AG10803 (cell line): ENCODE results near the gene DAZAP1.

Experiments
- DNase-seq: peaks from one replicate; pipeline ENCODE4 v3.0.0; 2010; ENCODE audit warnings: low read depth
- H3K4me3 ChIP-seq: 2 replicates; pipeline ENCODE4 v1.5.1; 2011; ENCODE audit warnings: mild to moderate bottlenecking, low read length, control low read depth
- TF ChIP-seq, protein P1 (sequence below): conservative IDR thresholded peaks from 2 replicates; pipeline ENCODE4 v1.5.1; 2011; ENCODE audit warnings: mild to moderate bottlenecking, low read length, control low read depth, inconsistent platforms

DAZAP1 gene

DNA sequence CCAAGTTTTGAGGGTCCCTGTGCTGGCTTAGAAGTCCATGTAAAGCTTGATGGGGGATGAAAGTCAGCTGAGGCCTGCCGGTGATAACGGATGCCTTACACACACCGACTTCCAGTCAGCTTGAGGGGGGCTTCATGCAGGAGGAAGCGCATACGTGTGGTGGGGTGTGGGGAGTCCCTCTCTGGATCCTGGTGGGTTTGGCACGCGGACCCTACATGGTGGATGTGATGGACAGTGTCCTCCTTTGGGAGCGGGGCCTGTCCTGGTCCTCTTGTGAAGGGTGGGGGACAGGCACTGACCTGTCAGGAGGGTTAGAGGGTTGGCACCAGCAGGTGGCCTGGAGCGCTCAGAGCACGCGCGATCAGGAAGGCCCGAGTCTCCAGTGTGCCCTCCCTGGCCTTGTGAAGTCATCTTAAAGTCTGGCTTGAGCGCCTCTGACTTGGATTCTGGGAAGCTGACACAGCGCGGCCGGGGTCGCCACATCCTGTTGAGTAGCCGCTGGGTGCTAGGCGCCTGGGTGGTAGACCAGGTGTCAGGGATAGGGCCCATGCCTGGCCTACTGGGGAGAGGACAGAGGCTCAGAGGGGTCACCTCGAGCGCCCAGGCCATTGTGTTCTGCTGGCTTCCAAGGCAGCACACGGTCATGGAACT is 2.9 kb downstream of the DAZAP1 start:
- TF ChIP-seq, protein P1, sequence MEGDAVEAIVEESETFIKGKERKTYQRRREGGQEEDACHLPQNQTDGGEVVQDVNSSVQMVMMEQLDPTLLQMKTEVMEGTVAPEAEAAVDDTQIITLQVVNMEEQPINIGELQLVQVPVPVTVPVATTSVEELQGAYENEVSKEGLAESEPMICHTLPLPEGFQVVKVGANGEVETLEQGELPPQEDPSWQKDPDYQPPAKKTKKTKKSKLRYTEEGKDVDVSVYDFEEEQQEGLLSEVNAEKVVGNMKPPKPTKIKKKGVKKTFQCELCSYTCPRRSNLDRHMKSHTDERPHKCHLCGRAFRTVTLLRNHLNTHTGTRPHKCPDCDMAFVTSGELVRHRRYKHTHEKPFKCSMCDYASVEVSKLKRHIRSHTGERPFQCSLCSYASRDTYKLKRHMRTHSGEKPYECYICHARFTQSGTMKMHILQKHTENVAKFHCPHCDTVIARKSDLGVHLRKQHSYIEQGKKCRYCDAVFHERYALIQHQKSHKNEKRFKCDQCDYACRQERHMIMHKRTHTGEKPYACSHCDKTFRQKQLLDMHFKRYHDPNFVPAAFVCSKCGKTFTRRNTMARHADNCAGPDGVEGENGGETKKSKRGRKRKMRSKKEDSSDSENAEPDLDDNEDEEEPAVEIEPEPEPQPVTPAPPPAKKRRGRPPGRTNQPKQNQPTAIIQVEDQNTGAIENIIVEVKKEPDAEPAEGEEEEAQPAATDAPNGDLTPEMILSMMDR, result no peak
- peak; percentile 24 for DNase-seq
- peak overlapping the region; percentile 75 for H3K4me3 ChIP-seq

DNA sequence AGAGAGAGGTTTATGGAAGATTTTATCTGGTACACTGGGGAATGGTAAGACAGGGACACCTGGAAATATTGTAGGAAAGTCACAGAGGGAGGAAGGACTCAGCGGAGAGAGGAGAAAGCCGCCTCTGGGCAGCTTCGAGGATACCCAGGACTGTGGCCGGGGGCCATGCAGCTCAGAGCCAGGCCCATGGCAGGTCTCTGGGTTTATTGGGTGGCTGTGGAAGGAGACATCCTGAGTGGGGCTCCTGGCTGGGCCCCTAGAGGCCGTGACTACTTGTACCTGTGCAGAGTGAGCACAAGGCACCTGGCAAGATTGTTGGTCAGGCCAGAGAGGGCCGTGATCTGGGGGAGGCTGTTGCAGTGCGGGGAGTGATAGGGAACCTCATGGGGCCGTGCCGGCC is 3.4 kb downstream of the DAZAP1 start:
- TF ChIP-seq, protein P1, result no peak
- no peak overlapping the region for H3K4me3 ChIP-seq
- DNase-seq, result no peak

DNA sequence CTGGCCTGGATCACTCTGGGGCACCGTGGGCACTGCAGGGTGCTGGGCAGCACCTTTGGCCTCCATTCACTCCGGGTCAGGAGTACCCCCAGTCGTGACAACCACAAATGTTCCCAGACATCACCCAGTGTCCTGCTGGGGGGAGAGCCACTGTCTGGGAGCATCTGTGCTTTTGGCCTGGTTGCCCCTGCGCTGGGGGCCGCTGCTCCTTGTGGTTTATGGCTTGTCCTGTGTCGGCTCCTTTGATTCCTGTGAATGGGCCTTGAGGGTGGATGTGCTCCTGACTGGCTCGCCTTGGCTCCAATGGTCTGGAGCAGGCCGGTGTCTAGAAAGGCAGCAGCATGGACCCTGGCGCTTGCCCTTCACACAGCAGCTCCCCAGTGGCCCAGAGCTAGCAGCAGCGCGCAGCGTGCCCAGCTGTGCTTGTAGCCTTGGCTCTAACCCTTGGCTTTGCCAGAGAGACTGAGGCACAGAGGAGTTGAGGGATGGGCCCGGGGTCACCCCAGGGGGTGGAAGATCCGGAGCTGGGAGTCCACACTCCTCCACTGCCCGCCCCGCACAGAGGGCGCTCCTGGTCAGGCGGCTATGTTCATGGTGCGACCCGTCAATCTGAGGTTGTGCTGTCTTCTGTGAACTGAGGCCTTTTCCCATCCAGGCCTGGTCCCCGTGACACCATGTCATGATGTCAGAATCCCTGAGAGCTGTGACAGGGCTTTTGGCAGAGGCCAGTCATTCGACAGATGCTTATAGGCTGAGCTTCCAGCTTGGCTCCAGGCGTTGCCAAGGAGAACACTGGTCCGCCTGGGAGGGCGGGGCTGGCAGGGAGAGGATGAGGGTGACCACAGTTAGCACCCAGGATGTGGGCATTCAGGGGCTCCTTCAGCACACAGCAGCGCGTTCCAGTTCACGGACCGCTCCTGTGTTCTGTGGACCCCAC is 4.1 kb downstream of the DAZAP1 start:
- no peak overlapping the region for H3K4me3 ChIP-seq
- DNase-seq, result peak; percentile 74
- TF ChIP-seq, protein P1, result no peak

DNA sequence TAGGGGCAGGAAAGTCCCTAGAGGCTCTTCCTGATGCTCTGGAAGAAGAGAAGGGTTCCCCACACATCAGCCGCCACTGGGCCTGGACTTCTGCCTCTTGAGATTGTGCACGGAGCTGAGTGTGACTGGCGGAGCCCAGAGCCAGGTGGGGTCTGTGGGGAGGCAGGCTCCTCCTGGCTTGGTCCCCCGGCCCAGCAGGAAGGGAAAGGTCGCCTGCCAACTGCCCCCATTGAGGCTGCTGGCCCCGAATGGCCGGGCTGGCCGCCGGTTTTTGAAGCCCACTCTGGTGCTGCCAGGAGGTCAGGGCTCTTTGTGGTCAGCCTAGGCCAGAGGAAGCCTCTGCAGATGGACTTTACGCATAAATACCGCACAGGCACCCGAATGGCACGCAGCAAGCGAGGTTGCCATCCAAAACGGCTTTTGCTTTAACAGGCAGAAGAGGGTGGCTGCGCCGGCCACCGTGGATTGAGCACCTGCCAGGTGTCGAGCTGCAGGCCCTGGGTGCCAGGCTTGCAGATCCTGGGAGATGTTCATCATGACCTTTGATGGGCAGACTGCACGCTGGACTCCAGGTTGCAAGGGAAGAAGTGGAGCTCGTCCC is 5.0 kb downstream of the DAZAP1 start:
- TF ChIP-seq, protein P1, result no peak
- no peak overlapping the region for H3K4me3 ChIP-seq
- DNase-seq, result no peak

DNA sequence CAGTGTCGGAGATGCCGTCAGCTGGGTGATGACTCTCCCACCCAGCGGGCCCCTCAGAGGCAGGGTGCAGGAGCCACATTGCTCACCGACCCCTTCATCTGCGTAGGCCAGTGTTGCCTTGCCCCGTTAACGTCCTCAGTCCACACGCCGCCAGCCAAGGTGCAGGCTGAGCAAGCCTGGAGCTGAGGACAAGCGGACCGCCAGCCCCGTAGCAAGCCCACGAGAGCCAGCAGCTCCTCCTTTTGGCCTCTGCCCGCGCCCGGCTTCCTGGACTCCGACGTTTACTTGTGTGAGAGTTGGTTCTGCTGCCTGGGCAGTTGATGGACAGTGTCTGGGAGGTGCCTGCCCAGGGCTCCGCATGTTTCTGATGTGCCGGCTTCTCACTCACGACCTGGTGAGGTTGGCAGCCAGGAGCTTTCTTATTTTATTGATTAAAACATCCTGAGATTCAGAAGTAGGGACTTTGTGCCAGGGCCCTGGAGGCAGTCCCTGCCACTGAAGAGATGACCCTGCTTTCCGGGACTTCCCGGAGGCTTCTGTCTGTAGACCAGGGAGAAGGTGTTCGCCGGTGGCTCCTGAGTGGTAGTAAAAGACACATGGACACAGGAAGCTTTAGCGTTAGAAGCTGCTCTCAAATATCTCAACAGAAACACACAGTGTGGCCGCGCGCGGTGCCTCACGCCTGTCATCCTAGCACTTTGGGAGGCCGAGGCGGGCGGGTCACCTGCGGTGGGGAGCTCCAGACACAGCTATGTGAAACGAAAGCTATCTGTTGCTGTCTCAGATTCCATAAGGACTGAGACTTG is 5.8 kb downstream of the DAZAP1 start:
- TF ChIP-seq, protein P1, result no peak
- no peak for DNase-seq

DNA sequence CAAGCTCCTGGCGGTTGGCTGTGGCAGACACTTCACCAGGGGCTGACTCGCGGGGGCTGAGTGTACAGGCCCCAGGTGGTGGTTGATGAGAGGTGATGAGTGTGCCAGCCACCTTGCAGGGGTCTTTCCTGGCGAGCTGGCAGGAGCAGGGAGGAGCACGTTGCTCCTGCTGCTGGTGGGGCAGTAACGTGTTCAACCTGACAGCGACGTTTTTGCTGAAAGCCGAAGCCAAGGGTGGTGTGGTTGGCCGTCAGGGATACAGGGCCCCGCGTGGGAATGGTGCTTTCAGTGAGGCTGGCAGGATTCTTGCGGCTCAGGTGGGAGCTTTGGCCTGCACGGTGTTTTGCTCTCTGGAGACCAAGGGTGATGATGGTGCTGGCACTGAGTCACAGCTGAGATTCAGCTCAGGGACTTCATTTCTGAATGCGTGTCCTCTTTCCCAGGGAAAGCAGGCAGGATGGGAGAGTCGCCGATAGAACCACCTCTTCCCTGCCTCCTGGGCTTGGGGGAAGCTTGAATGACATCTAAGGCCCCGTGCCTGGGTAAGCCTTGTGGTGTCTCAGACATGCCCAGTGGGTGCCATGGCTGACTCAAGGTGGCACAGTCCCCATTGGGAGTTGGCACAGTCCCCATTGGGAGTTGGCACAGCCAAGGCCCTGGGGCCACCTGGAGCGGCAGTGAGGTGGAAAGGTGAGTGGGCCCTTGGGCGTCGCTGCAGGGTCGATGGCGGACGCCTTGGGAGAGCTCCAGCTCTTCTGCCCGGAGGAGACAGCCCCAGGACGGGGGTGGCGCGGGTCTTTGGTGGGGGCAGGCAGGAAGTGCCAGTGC is 8.8 kb downstream of the DAZAP1 start:
- TF ChIP-seq, protein P1, result no peak
- peak; percentile 14 for DNase-seq
- no peak overlapping the region; the same call in 1 of the 2 replicates for H3K4me3 ChIP-seq

More for the DNA sequence above, 5.8 kb downstream of the DAZAP1 start:
- H3K4me3 ChIP-seq, result no peak overlapping the region
